ENCODE measurements around the gene SRPRB.
"Not testable (repeated sequence)": the region's sequence is repeated elsewhere in the genome, so short reads cannot be mapped to it uniquely, and the experiment has no call there.

SRPRB gene

GRCh38 chr3:133763797-133764683 is 41.6 kb upstream of the SRPRB start:
- DNase-seq (ENCODE audit: insufficient read length) = no peak
- TF ChIP-seq POLR2A (IDR thresholded peaks at IDR 0.05; ENCODE audit: low read depth, low read length) (no peak), POLR2AphosphoS5 (IDR thresholded peaks at IDR 0.05; ENCODE audit: low read depth, low read length) (no peak), TAF1 (IDR thresholded peaks at IDR 0.05; ENCODE audit: borderline replicate concordance, low read depth, low read length) (no peak)
- FAIRE-seq = no peak

- TF ChIP-seq TAF1 (IDR thresholded peaks at IDR 0.05; ENCODE audit: borderline replicate concordance, low read depth, low read length) (no peak), POLR2AphosphoS5 (IDR thresholded peaks at IDR 0.05; ENCODE audit: low read depth, low read length) (no peak), POLR2A (IDR thresholded peaks at IDR 0.05; ENCODE audit: low read depth, low read length) (no peak)
- no peak for DNase-seq (ENCODE audit: insufficient read length)
- no peak for FAIRE-seq
These were observed 40.4 kb upstream of the SRPRB start for GRCh38 chr3:133765256-133765655.

- FAIRE-seq (no peak), DNase-seq (ENCODE audit: insufficient read length) (no peak)
- no peak for TF ChIP-seq TAF1 (IDR thresholded peaks at IDR 0.05; ENCODE audit: borderline replicate concordance, low read depth, low read length)
These were observed 38.0 kb upstream of the SRPRB start for GRCh38 chr3:133767607-133768006.

- FAIRE-seq = no peak
- TF ChIP-seq POLR2AphosphoS5 (IDR thresholded peaks at IDR 0.05; ENCODE audit: low read depth, low read length) (no peak), TAF1 (IDR thresholded peaks at IDR 0.05; ENCODE audit: borderline replicate concordance, low read depth, low read length) (no peak), POLR2A (IDR thresholded peaks at IDR 0.05; ENCODE audit: low read depth, low read length) (no peak)
- no peak for DNase-seq (ENCODE audit: insufficient read length)
These were observed 36.1 kb upstream of the SRPRB start for GRCh38 chr3:133769536-133769935.

GRCh38 chr3:133773732-133774131 is 31.9 kb upstream of the SRPRB start:
- no peak for DNase-seq (ENCODE audit: insufficient read length)
- no peak for TF ChIP-seq POLR2A (IDR thresholded peaks at IDR 0.05; ENCODE audit: low read depth, low read length)
- TF ChIP-seq TAF1 (IDR thresholded peaks at IDR 0.05; ENCODE audit: borderline replicate concordance, low read depth, low read length) = no peak
- no peak for TF ChIP-seq POLR2AphosphoS5 (IDR thresholded peaks at IDR 0.05; ENCODE audit: low read depth, low read length)

GRCh38 chr3:133775309-133775708 is 30.3 kb upstream of the SRPRB start:
- DNase-seq (ENCODE audit: insufficient read length) = no peak
- no peak for TF ChIP-seq POLR2A (IDR thresholded peaks at IDR 0.05; ENCODE audit: low read depth, low read length)
- FAIRE-seq = no peak

More at GRCh38 chr3:133773732-133774131, 31.9 kb upstream of the SRPRB start:
- no peak for FAIRE-seq

- FAIRE-seq (no peak), DNase-seq (ENCODE audit: insufficient read length) (no peak)
- TF ChIP-seq POLR2AphosphoS5 (IDR thresholded peaks at IDR 0.05; ENCODE audit: low read depth, low read length) (no peak), TAF1 (IDR thresholded peaks at IDR 0.05; ENCODE audit: borderline replicate concordance, low read depth, low read length) (no peak), POLR2A (IDR thresholded peaks at IDR 0.05; ENCODE audit: low read depth, low read length) (no peak)
These were observed 29.8 kb upstream of the SRPRB start for GRCh38 chr3:133775835-133776234.

- DNase-seq (ENCODE audit: insufficient read length) = no peak
- TF ChIP-seq POLR2AphosphoS5 (IDR thresholded peaks at IDR 0.05; ENCODE audit: low read depth, low read length) (no peak), TAF1 (IDR thresholded peaks at IDR 0.05; ENCODE audit: borderline replicate concordance, low read depth, low read length) (no peak), POLR2A (IDR thresholded peaks at IDR 0.05; ENCODE audit: low read depth, low read length) (no peak)
- no peak for FAIRE-seq
These were observed 28.7 kb upstream of the SRPRB start for GRCh38 chr3:133776794-133777438.

- TF ChIP-seq TAF1 (IDR thresholded peaks at IDR 0.05; ENCODE audit: borderline replicate concordance, low read depth, low read length) (no peak), POLR2A (IDR thresholded peaks at IDR 0.05; ENCODE audit: low read depth, low read length) (no peak), POLR2AphosphoS5 (IDR thresholded peaks at IDR 0.05; ENCODE audit: low read depth, low read length) (no peak)
- DNase-seq (ENCODE audit: insufficient read length) (no peak), FAIRE-seq (no peak)
These were observed 27.6 kb upstream of the SRPRB start for GRCh38 chr3:133777807-133778568.

GRCh38 chr3:133779626-133780203 is 25.9 kb upstream of the SRPRB start:
- FAIRE-seq (no peak), DNase-seq (ENCODE audit: insufficient read length) (no peak)
- TF ChIP-seq TAF1 (IDR thresholded peaks at IDR 0.05; ENCODE audit: borderline replicate concordance, low read depth, low read length) (no peak), POLR2AphosphoS5 (IDR thresholded peaks at IDR 0.05; ENCODE audit: low read depth, low read length) (no peak), POLR2A (IDR thresholded peaks at IDR 0.05; ENCODE audit: low read depth, low read length) (no peak)

GRCh38 chr3:133780756-133781155 is 24.9 kb upstream of the SRPRB start:
- not testable (repeated sequence) for FAIRE-seq; DNase-seq (ENCODE audit: insufficient read length)
